Coronary artery (tissue), 2 donors: Measurements from ENCODE around the gene CA11.

Source experiments
- DNase-seq: peaks from one replicate; pipeline ENCODE4 v3.0.0-alpha.2; 2017; ENCODE audit warnings: low spot score
- H3K27ac ChIP-seq, 2 donors: fragments of 200-600 bp; sonication (generic); one replicate each; pipeline ENCODE4 v1.5.1; 2016 to 2019
- H3K4me3 ChIP-seq: fragments of 200-600 bp; sonication (generic); 2 replicates; pipeline ENCODE4 v1.5.1; 2016; ENCODE audit warnings: mild to moderate bottlenecking, moderate library complexity
- CTCF ChIP-seq: fragments of 200-600 bp; sonication (generic); IDR thresholded peaks from one replicate; pipeline ENCODE4 v1.5.1; 2019; ENCODE audit warnings: antibody characterized with exemption

CA11 gene

GRCh38 chr19:48614436-48615230 is 31.4 kb downstream of the CA11 start, which contains the start of gene FAM83E:
TSS of gene FAM83E (minus strand) at chr19:48615076. CDS start at chr19:48613372, 1,704 bp downstream.
- Histone ChIP-seq H3K27ac (no peak within 1 kb of the TSS), H3K4me3 (no peak within 1 kb of the TSS)
- no peak for DNase-seq
- no peak for TF ChIP-seq CTCF

- no peak for TF ChIP-seq CTCF
- no peak for DNase-seq
- Histone ChIP-seq H3K4me3 (no peak overlapping the region), H3K27ac (no peak overlapping the region)
These were observed 32.0 kb downstream of the CA11 start for GRCh38 chr19:48613852-48614435.

DNA sequence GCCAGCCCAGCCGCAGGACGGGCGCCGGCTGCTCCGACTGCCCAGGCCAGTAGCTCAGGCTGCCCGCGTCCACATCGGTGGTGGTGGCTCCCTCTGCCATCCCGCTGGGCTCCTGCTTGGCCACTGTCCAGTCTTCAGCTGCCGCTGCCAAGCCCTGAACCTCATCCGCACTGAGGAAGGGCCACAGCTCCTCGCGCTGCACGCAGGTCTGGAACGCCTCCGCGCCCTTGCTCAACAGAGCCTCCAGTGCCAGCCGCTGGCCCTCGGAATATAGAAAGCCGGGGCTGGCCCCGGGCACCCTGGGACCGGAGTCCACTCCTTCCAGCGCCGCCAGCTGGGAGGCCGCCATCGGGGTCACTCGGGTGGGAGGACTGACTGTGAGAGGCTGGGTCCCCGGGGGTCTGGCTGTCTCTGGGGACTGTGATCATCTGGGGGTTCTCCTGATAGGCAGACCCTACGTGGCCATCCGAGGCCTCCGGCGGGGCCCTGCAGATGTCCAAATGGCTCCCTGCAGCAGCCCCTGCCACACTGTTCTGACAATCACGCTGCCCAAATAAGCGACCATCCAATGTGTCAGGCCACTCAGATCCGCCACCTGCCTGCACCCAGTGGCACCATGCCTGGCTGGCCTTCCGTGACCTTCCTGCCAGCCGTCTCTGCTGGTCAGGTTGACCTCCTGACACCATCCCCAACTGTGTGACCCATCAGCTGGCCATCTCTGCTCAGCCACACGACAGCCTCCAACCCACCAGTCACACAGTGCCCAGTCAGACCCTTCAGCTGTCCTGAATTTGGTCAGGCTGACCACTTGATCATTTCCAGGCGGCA is 32.7 kb downstream of the CA11 start:
- DNase-seq: no peak
- no peak overlapping the region for H3K27ac ChIP-seq
- no peak overlapping the region for H3K4me3 ChIP-seq
- no peak for TF ChIP-seq CTCF

- TF ChIP-seq CTCF: no peak
- H3K4me3 ChIP-seq: no peak overlapping the region
- no peak overlapping the region for H3K27ac ChIP-seq
- no peak for DNase-seq
These were observed 34.1 kb downstream of the CA11 start for GRCh38 chr19:48611872-48612271.

DNA sequence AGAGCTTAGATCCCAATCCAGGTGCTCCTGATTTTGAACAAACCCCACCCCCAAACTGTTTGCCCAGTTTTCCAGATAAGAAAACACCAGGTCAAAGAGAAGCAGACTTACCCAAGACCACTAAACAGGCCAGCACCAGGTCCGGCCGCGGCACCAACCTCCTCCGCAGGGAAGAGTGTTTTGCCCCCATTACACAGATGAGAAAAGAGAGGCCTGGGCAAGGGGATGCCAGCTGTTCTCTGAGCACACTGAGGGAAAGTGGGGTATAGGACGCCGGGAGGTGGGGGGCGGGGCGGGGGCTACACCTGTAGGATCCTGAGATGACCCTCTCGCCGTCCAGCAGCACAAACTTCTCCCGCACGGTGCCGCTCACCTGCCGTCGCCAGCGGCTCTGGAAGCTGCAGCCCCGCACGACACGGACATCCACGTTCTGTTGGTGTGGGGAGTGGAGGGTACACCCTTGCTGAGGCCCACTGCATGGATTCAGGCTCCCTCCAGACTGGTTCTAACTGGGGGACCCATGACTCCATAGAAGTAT is 36.3 kb downstream of the CA11 start:
- Histone ChIP-seq H3K4me3 (no peak overlapping the region), H3K27ac (no peak overlapping the region)
- no peak for DNase-seq
- no peak for TF ChIP-seq CTCF

DNA sequence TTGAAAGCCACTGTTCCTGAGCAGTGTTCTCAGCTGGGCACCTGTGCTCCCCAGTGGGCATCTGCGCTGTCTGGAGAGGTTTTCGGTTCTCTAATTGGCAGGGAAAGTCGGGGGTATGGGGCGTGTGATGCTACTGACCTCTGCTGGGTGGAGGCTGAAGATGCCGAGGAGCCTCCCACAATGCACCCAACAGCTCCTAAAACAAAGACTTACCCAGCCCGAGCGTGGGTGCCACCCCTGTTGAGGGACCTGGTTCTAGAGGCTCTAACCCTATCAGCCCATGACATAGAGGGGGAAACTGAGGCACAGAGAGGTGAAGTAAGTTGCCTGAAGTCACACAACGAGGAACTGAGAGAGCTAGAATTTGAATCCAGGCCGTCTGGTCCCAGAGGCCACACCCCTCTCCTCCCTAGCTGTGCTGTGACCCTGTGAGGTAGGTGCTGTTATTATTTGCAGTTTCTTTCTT is 37.2 kb downstream of the CA11 start:
- no peak for DNase-seq
- no peak overlapping the region for H3K4me3 ChIP-seq
- H3K27ac ChIP-seq: no peak overlapping the region
- no peak for TF ChIP-seq CTCF
